ENCODE results near the gene MRPL20.

- TF ChIP-seq CTCF (conservative IDR thresholded peaks at IDR 0.05) (no peak), EZH2 (IDR thresholded peaks at IDR 0.05; ENCODE audit: low read depth) (no peak)
Measured at GRCh38 chr1:1376551-1377226, 30.4 kb downstream of the MRPL20 start.

All from PC-9 (cell line).